Glutamatergic neuron (in vitro differentiated cells): Measurements from ENCODE around the gene PCDHB7. TPM values are rescaled to one million over a fixed set of nuclear protein-coding genes. Genes with fewer than 3 reads are reported as not detected.
A peak's percentile ranks its signal among the peaks of the same experiment; 100 is the strongest.
"Not testable (repeated sequence)": the region's sequence is repeated elsewhere in the genome, so short reads cannot be mapped to it uniquely, and the experiment has no call there.

ENCODE experiments used
- DNase-seq: peaks from one replicate; pipeline ENCODE4 v3.0.0; 2022
- H3K27ac Mint-ChIP-seq: one replicate; pipeline ENCODE4 v1.8.0; 2020; ENCODE audit warnings: mild to moderate bottlenecking, mixed read lengths, inconsistent platforms; ENCODE audit not compliant: unreplicated experiment
- H3K27me3 Mint-ChIP-seq: one replicate; pipeline ENCODE4 v1.8.0; 2020; ENCODE audit warnings: mild to moderate bottlenecking, moderate library complexity, mixed read lengths, inconsistent platforms; ENCODE audit not compliant: unreplicated experiment
- H3K36me3 Mint-ChIP-seq: one replicate; pipeline ENCODE4 v1.8.0; 2020; ENCODE audit warnings: mild to moderate bottlenecking, mixed read lengths, inconsistent platforms; ENCODE audit not compliant: unreplicated experiment
- H3K4me1 Mint-ChIP-seq: one replicate; pipeline ENCODE4 v1.8.0; 2020; ENCODE audit warnings: mild to moderate bottlenecking, low read depth, mixed read lengths, inconsistent platforms; ENCODE audit not compliant: unreplicated experiment
- H3K4me3 Mint-ChIP-seq: one replicate; pipeline ENCODE4 v1.8.0; 2020; ENCODE audit warnings: mild to moderate bottlenecking, mixed read lengths, inconsistent platforms; ENCODE audit not compliant: unreplicated experiment
- H3K9me3 Mint-ChIP-seq: one replicate; pipeline ENCODE4 v1.8.0; 2020; ENCODE audit warnings: mild to moderate bottlenecking, moderate library complexity, mixed read lengths, inconsistent platforms; ENCODE audit not compliant: unreplicated experiment
- total RNA-seq: library from RNA; stranded (reverse); fragmentation: NEBNext Ultra II Directional; extraction: Animal tissue kit (Norgen Biotek cat#: 25700); gene quantifications from one replicate; pipeline ENCODE4 v1.2.1, GENCODE V29; 2021; ENCODE audit not compliant: unreplicated experiment
- TF ChIP-seq, protein P1 (sequence below): fragments of 200-600 bp; sonication (generic); IDR thresholded peaks from one replicate; pipeline ENCODE4 v1.5.0; 2021; ENCODE audit not compliant: partially characterized antibody, unreplicated experiment

PCDHB7 gene
- total RNA-seq, 1 donor from 2014 or later: 3.4 TPM

- H3K4me1 Mint-ChIP-seq: no peaks in the 10 kb centered on the region
- peaks cover 32% of the 10 kb centered on the region for H3K9me3 Mint-ChIP-seq
- DNase-seq: peak; percentile 47
- H3K27me3 Mint-ChIP-seq: peaks cover 15% of the 10 kb centered on the region
- peak within 1 kb of the TSS; percentile 79 for H3K27ac Mint-ChIP-seq
- peak within 1 kb of the TSS; percentile 87 for H3K4me3 Mint-ChIP-seq
- peaks cover 46% of the 10 kb centered on the region for H3K36me3 Mint-ChIP-seq
- TF ChIP-seq, protein P1, sequence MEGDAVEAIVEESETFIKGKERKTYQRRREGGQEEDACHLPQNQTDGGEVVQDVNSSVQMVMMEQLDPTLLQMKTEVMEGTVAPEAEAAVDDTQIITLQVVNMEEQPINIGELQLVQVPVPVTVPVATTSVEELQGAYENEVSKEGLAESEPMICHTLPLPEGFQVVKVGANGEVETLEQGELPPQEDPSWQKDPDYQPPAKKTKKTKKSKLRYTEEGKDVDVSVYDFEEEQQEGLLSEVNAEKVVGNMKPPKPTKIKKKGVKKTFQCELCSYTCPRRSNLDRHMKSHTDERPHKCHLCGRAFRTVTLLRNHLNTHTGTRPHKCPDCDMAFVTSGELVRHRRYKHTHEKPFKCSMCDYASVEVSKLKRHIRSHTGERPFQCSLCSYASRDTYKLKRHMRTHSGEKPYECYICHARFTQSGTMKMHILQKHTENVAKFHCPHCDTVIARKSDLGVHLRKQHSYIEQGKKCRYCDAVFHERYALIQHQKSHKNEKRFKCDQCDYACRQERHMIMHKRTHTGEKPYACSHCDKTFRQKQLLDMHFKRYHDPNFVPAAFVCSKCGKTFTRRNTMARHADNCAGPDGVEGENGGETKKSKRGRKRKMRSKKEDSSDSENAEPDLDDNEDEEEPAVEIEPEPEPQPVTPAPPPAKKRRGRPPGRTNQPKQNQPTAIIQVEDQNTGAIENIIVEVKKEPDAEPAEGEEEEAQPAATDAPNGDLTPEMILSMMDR: peak; percentile 50
Observed at GRCh38 chr5:141182248-141182647, 9.8 kb downstream of the PCDHB7 start, which contains the start of gene PCDHB16. Gene PCDHB16, plus strand, starts transcription at chr5:141182387. Its CDS starts 173 bp downstream, at chr5:141182560.

DNA sequence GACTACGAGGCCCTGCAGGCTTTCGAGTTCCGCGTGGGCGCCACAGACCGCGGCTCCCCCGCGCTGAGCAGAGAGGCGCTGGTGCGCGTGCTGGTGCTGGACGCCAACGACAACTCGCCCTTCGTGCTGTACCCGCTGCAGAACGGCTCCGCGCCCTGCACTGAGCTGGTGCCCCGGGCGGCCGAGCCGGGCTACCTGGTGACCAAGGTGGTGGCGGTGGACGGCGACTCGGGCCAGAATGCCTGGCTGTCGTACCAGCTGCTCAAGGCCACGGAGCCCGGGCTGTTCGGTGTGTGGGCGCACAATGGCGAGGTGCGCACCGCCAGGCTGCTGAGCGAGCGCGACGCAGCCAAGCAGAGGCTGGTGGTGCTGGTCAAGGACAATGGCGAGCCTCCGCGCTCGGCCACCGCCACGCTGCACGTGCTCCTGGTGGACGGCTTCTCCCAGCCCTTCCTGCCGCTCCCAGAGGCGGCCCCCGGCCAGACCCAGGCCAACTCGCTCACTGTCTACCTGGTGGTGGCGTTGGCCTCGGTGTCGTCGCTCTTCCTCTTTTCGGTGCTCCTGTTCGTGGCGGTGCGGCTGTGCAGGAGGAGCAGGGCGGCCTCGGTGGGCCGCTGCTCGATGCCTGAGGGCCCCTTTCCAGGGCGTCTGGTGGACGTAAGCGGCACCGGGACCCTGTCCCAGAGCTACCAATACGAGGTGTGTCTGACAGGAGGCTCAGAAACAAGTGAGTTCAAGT, 11.8 kb downstream of the PCDHB7 start:
- H3K4me3 Mint-ChIP-seq, DNase-seq, H3K27ac Mint-ChIP-seq, H3K4me1 Mint-ChIP-seq: not testable (repeated sequence)
- Mint-ChIP-seq H3K27me3 (peaks cover 19% of the 10 kb centered on the region), H3K36me3 (peaks cover 57% of the 10 kb centered on the region), H3K9me3 (peaks cover 38% of the 10 kb centered on the region)

DNA sequence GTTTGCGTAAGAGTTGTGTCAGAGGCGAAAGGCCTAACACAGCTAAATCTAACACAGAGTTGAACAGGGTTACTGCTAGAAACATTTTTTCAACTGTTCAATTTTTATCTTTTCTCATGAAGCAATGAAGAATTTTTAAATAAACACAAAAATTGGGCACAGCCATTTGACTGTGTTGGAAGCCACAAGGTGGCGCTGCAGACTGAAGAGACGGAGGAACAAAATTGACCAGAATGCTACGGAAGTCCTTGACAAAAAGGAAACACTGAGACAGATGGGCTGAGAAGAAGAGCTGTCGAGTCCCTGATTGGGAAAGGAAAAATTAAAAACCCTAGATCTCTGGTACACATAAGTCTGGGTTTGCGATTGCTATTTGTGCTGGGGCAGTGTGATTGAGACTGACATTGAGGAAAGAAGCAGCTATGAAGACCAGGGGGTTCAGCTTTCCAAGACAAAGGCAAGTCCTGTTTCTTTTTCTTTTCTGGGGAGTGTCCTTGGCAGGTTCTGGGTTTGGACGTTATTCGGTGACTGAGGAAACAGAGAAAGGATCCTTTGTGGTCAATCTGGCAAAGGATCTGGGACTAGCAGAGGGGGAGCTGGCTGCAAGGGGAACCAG, 14.6 kb downstream of the PCDHB7 start, which contains the start of gene PCDHB9:
PCDHB9 (plus strand) TSS at position 265 of the 616 bp plus-strand sequence; CDS start at position 423, 158 bp downstream.
- Mint-ChIP-seq H3K4me3 (peak within 1 kb of the TSS; percentile 68), H3K9me3 (peaks cover 47% of the 10 kb centered on the region), H3K4me1 (no peaks in the 10 kb centered on the region), H3K27ac (peak within 1 kb of the TSS; percentile 90), H3K36me3 (peaks cover 64% of the 10 kb centered on the region), H3K27me3 (peaks cover 19% of the 10 kb centered on the region)
- TF ChIP-seq, protein P1: peak; percentile 67
- DNase-seq: peak; percentile 45

GRCh38 chr5:141188682-141189081, 16.2 kb downstream of the PCDHB7 start:
- H3K4me1 Mint-ChIP-seq, H3K4me3 Mint-ChIP-seq, DNase-seq, H3K27ac Mint-ChIP-seq: not testable (repeated sequence)
- peaks cover 16% of the 10 kb centered on the region for H3K27me3 Mint-ChIP-seq
- H3K36me3 Mint-ChIP-seq: peaks cover 64% of the 10 kb centered on the region
- H3K9me3 Mint-ChIP-seq: peaks cover 47% of the 10 kb centered on the region

- Mint-ChIP-seq H3K27me3 (peaks cover 16% of the 10 kb centered on the region), H3K9me3 (peaks cover 47% of the 10 kb centered on the region), H3K36me3 (peaks cover 65% of the 10 kb centered on the region)
- H3K4me3 Mint-ChIP-seq, H3K27ac Mint-ChIP-seq, H3K4me1 Mint-ChIP-seq, DNase-seq: not testable (repeated sequence)
Observed at GRCh38 chr5:141189131-141189530, 16.7 kb downstream of the PCDHB7 start.

DNA sequence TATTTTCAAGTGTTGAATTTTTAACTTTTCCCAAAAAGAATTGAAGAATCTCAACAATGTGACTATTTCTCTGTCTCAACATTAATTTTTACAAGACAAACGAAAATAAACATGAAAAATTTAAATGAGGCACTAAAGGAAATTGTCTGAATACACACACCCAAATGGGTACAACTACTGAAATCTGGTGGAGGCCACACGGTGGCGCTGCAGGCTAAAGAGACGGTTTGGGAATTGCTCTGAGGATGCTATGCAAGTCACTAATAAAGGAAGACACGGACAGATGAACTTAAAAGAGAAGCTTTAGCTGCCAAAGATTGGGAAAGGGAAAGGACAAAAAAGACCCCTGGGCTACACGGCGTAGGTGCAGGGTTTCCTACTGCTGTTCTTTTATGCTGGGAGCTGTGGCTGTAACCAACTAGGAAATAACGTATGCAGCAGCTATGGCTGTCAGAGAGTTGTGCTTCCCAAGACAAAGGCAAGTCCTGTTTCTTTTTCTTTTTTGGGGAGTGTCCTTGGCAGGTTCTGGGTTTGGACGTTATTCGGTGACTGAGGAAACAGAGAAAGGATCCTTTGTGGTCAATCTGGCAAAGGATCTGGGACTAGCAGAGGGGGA, 19.8 kb downstream of the PCDHB7 start, which contains the start of gene PCDHB10:
PCDHB10 (plus strand) TSS at position 244 of the 616 bp plus-strand sequence; CDS start at position 444, 200 bp downstream.
- TF ChIP-seq, protein P1: peak; percentile 64
- DNase-seq: peak; percentile 74
- Mint-ChIP-seq H3K36me3 (peaks cover 61% of the 10 kb centered on the region), H3K27ac (peak within 1 kb of the TSS; percentile 82), H3K9me3 (peaks cover 33% of the 10 kb centered on the region), H3K27me3 (peaks cover 12% of the 10 kb centered on the region), H3K4me1 (no peaks in the 10 kb centered on the region), H3K4me3 (peak within 1 kb of the TSS; percentile 86)

DNA sequence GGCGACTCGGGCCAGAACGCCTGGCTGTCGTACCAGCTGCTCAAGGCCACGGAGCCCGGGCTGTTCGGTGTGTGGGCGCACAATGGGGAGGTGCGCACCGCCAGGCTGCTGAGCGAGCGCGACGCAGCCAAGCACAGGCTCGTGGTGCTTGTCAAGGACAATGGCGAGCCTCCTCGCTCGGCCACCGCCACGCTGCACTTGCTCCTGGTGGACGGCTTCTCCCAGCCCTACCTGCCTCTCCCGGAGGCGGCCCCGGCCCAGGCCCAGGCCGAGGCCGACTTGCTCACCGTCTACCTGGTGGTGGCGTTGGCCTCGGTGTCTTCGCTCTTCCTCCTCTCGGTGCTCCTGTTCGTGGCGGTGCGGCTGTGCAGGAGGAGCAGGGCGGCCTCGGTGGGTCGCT, 21.9 kb downstream of the PCDHB7 start:
- not testable (repeated sequence) for H3K27ac Mint-ChIP-seq, H3K27me3 Mint-ChIP-seq, H3K4me1 Mint-ChIP-seq, DNase-seq
- Mint-ChIP-seq H3K9me3 (peaks cover 29% of the 10 kb centered on the region), H3K36me3 (peaks cover 58% of the 10 kb centered on the region), H3K4me3 (peak overlapping the region; percentile 30)
